PC-9 (cell line): ENCODE results near the gene FHAD1. TPM values are rescaled to one million over a fixed set of nuclear protein-coding genes. Genes with fewer than 3 reads are reported as not detected.

Experiments used
- BruUV-seq: library from RNA; stranded (reverse); fragments of 400-500 nt; replicated peaks from 2 replicates; lab custom pipeline; 2021; lab: Mats Ljungman, UMichigan
- CTCF ChIA-PET: fragments of 300-600 bp; sonication (Branson Sonifier 250); formaldehyde crosslinking; loops from one replicate; lab custom pipeline; 2022; ENCODE audit warnings: antibody characterized with exemption; lab: Charles Lee
- POLR2A ChIA-PET: fragments of 300-600 bp; sonication (Branson Sonifier 250); formaldehyde crosslinking; loops from one replicate; lab custom pipeline; 2022; ENCODE audit warnings: antibody characterized with exemption; ENCODE audit not compliant: unreplicated experiment; lab: Charles Lee
- DNase-seq, 2 experiments: peaks; one replicate each; pipeline versions ENCODE4 v3.0.0 to v3.0.0-alpha.2; 2015 to 2022; ENCODE audit warnings: mixed read lengths in 1 of 2
- H2AFZ ChIP-seq: fragments of 200-600 bp; sonication (generic); 2 replicates; pipeline ENCODE4 v1.8.1; 2017; ENCODE audit warnings: antibody characterized with exemption
- H3F3A ChIP-seq: fragments of 200-600 bp; sonication (generic); 2 replicates; pipeline ENCODE4 v1.8.1; 2017; ENCODE audit warnings: antibody characterized with exemption, mild to moderate bottlenecking, low read depth; ENCODE audit not compliant: insufficient read depth
- H3K27ac ChIP-seq: fragments of 200-600 bp; sonication (generic); 2 replicates; pipeline ENCODE4 v1.6.1; 2016; ENCODE audit warnings: mixed run types
- H3K27me3 ChIP-seq: fragments of 200-600 bp; sonication (generic); 2 replicates; pipeline ENCODE4 v1.6.1; 2016; ENCODE audit warnings: low read depth, mixed run types; ENCODE audit not compliant: insufficient read depth
- H3K36me3 ChIP-seq: fragments of 200-600 bp; sonication (generic); 2 replicates; pipeline ENCODE4 v1.6.1; 2016; ENCODE audit warnings: low read depth, mixed run types
- H3K4me1 ChIP-seq: fragments of 200-600 bp; sonication (generic); replicated peaks from 2 replicates; pipeline ENCODE4 v1.6.1; 2016; ENCODE audit warnings: mixed run types; ENCODE audit not compliant: insufficient read depth
- H3K4me2 ChIP-seq: fragments of 200-600 bp; sonication (generic); 2 replicates; pipeline ENCODE4 v1.6.1; 2017; ENCODE audit warnings: mixed run types
- H3K4me3 ChIP-seq: fragments of 200-600 bp; sonication (generic); 2 replicates; pipeline ENCODE4 v1.6.1; 2016; ENCODE audit warnings: mixed run types
- H3K79me2 ChIP-seq: fragments of 200-600 bp; sonication (generic); 2 replicates; pipeline ENCODE4 v1.6.1; 2017; ENCODE audit warnings: low read depth, mixed run types
- H3K9me2 ChIP-seq: fragments of 200-600 bp; sonication (generic); 2 replicates; pipeline ENCODE4 v1.8.1; 2017; ENCODE audit warnings: mild to moderate bottlenecking; ENCODE audit not compliant: insufficient read depth
- H3K9me3 ChIP-seq: fragments of 200-600 bp; sonication (generic); 2 replicates; pipeline ENCODE4 v1.8.1; 2016; ENCODE audit warnings: low read depth; ENCODE audit not compliant: insufficient read depth
- H4K20me1 ChIP-seq: fragments of 200-600 bp; sonication (generic); 2 replicates; pipeline ENCODE4 v1.8.1; 2017; ENCODE audit not compliant: insufficient read depth
- CTCF ChIP-seq: fragments of 200-600 bp; sonication (generic); conservative IDR thresholded peaks from 2 replicates; pipeline ENCODE4 v1.6.1; 2017; ENCODE audit warnings: mixed run types, antibody characterized with exemption, mild to moderate bottlenecking, moderate library complexity
- EZH2 ChIP-seq: fragments of 200-600 bp; sonication (generic); IDR thresholded peaks from 2 replicates; pipeline ENCODE4 v1.8.0; 2017; ENCODE audit warnings: antibody characterized with exemption, low read depth
- intact Hi-C: fragments of 100-400 bp; cut with micrococcal nuclease; formaldehyde crosslinking; loops from one replicate; pipeline ENCODE4 v1.10.0; 2022; ENCODE audit not compliant: unreplicated experiment
- total RNA-seq: library from RNA; stranded (reverse); gene quantifications from 2 replicates; pipeline ENCODE4 v1.2.3, GENCODE V29; 2021

Gene FHAD1
- total RNA-seq, 1 experiment from 2014 or later: 6.9 TPM

- no peak overlapping the region for H3K4me2 ChIP-seq
- H3K27me3 ChIP-seq: no peaks in the 10 kb centered on the region
- no peak overlapping the region for H2AFZ ChIP-seq
- CTCF ChIA-PET: interaction anchor here (0.5 kb wide), 1 partner anchor 20 kb away, joined by 3 read pairs; no protein-coding TSS in a partner anchor
- BruUV-seq: no TSS peak
- no peaks in the 10 kb centered on the region for H3K79me2 ChIP-seq
- POLR2A ChIA-PET: no interaction called here
- H3F3A ChIP-seq: no peaks in the 10 kb centered on the region
- H3K4me3 ChIP-seq: no peak overlapping the region
- H3K9me2 ChIP-seq: no peaks in the 10 kb centered on the region
- no peak for DNase-seq
- no peak overlapping the region for H3K27ac ChIP-seq
- no peaks in the 10 kb centered on the region for H3K4me1 ChIP-seq
- no peaks in the 10 kb centered on the region for H3K9me3 ChIP-seq
- TF ChIP-seq EZH2 (no peak), CTCF (no peak)
- no peaks in the 10 kb centered on the region for H3K36me3 ChIP-seq
- intact Hi-C loops: no loop called here
- no peaks in the 10 kb centered on the region for H4K20me1 ChIP-seq
These were observed 17.7 kb downstream of the FHAD1 start for GRCh38 chr1:15264769-15265168.

GRCh38 chr1:15271196-15271595 is 24.2 kb downstream of the FHAD1 start:
- Histone ChIP-seq H3K4me3 (no peak overlapping the region), H3K4me1 (no peaks in the 10 kb centered on the region), H2AFZ (no peak overlapping the region), H3K9me2 (no peaks in the 10 kb centered on the region), H3F3A (no peaks in the 10 kb centered on the region), H3K27me3 (no peaks in the 10 kb centered on the region), H3K4me2 (no peak overlapping the region), H3K36me3 (no peaks in the 10 kb centered on the region), H3K27ac (no peak overlapping the region), H3K79me2 (no peaks in the 10 kb centered on the region), H3K9me3 (no peaks in the 10 kb centered on the region), H4K20me1 (no peaks in the 10 kb centered on the region)
- TF ChIP-seq EZH2 (no peak), CTCF (no peak)
- intact Hi-C loops: loop anchor here (5.0 kb wide), 1 partner anchor 471 kb away; the partner anchor contains the start of gene TMEM82
- ChIA-PET CTCF (interaction anchor here (3.2 kb wide), 1 partner anchor 142 kb away, joined by 15 read pairs; no protein-coding TSS in a partner anchor), POLR2A (interaction anchor here (0.5 to 0.6 kb wide), 2 partner anchors 36 to 366 kb away, joined by 3 to 5 read pairs; no protein-coding TSS in a partner anchor)
- no TSS peak for BruUV-seq
- DNase-seq: no peak

GRCh38 chr1:15272009-15272781 is 25.2 kb downstream of the FHAD1 start:
- DNase-seq: peak; percentile 54 to 65
- H3K4me2 ChIP-seq: peak overlapping the region; percentile 30; the same call in 1 of the 2 replicates
- H3K9me2 ChIP-seq: no peaks in the 10 kb centered on the region
- POLR2A ChIA-PET: interaction anchor here (0.7 kb wide), 1 partner anchor 48 kb away, joined by 4 read pairs; no protein-coding TSS in a partner anchor
- no TSS peak for BruUV-seq
- no peak overlapping the region for H3K4me3 ChIP-seq
- H3K79me2 ChIP-seq: no peaks in the 10 kb centered on the region
- TF ChIP-seq EZH2 (no peak), CTCF (peak; percentile 77)
- H4K20me1 ChIP-seq: no peaks in the 10 kb centered on the region
- no peaks in the 10 kb centered on the region for H3K4me1 ChIP-seq
- no peak overlapping the region for H2AFZ ChIP-seq
- H3K27ac ChIP-seq: no peak overlapping the region
- intact Hi-C loops: loop anchor here (1.0 to 5.0 kb wide), 6 partner anchors 32 to 470 kb away; partner anchors contain the start of gene TMEM82
- no peaks in the 10 kb centered on the region for H3K36me3 ChIP-seq
- H3K27me3 ChIP-seq: no peaks in the 10 kb centered on the region
- CTCF ChIA-PET: interaction anchor here (0.6 to 3.2 kb wide), 7 partner anchors 18 to 160 kb away, joined by 3 to 15 read pairs (median 4); no protein-coding TSS in a partner anchor
- H3K9me3 ChIP-seq: no peaks in the 10 kb centered on the region
- no peaks in the 10 kb centered on the region for H3F3A ChIP-seq
